ENCODE measurements around the gene LPP.

DNA sequence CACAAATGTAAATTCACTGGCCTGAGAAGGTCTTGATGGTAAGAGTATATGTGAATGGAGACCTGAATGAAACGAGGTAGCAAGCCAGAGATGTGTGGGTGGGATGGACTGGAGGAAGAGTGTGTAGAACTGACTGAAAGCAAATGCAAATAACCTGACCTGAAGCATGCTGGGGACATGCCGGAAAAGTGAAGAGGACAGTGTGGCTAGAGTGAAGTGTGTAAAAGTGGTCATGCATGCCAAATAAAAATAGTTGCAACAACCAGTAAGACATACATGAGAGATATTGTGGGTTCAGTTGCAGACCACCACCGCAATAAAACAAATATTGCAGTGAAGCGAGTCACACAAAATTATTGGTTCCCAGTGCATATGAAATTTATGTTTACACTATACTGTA lies 82.3 kb downstream of the LPP start:
- TF ChIP-seq PHF8 (IDR thresholded peaks at IDR 0.05; ENCODE audit: borderline replicate concordance, low read depth), result no peak
- TF ChIP-seq POLR2A (IDR thresholded peaks at IDR 0.05; ENCODE audit: low read length), result no peak
- TF ChIP-seq, protein P1, sequence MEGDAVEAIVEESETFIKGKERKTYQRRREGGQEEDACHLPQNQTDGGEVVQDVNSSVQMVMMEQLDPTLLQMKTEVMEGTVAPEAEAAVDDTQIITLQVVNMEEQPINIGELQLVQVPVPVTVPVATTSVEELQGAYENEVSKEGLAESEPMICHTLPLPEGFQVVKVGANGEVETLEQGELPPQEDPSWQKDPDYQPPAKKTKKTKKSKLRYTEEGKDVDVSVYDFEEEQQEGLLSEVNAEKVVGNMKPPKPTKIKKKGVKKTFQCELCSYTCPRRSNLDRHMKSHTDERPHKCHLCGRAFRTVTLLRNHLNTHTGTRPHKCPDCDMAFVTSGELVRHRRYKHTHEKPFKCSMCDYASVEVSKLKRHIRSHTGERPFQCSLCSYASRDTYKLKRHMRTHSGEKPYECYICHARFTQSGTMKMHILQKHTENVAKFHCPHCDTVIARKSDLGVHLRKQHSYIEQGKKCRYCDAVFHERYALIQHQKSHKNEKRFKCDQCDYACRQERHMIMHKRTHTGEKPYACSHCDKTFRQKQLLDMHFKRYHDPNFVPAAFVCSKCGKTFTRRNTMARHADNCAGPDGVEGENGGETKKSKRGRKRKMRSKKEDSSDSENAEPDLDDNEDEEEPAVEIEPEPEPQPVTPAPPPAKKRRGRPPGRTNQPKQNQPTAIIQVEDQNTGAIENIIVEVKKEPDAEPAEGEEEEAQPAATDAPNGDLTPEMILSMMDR (IDR thresholded peaks at IDR 0.05), result no peak
- TF ChIP-seq ZFP36 (IDR thresholded peaks at IDR 0.05; ENCODE audit: borderline replicate concordance, partially characterized antibody), result no peak
- TF ChIP-seq, protein P2, sequence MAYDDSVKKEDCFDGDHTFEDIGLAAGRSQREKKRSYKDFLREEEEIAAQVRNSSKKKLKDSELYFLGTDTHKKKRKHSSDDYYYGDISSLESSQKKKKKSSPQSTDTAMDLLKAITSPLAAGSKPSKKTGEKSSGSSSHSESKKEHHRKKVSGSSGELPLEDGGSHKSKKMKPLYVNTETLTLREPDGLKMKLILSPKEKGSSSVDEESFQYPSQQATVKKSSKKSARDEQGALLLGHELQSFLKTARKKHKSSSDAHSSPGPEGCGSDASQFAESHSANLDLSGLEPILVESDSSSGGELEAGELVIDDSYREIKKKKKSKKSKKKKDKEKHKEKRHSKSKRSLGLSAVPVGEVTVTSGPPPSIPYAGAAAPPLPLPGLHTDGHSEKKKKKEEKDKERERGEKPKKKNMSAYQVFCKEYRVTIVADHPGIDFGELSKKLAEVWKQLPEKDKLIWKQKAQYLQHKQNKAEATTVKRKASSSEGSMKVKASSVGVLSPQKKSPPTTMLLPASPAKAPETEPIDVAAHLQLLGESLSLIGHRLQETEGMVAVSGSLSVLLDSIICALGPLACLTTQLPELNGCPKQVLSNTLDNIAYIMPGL (CRISPR knock-in tag; IDR thresholded peaks at IDR 0.05; ENCODE audit: borderline replicate concordance), result no peak
- TF ChIP-seq SREBF2 (IDR thresholded peaks at IDR 0.05), result no peak
